ENCODE data around the gene NEK11.

NEK11 gene

GRCh38 chr3:131231710-131232389 lies 205.2 kb downstream of the NEK11 start:
- DNase-seq, result no peak

- no peak for DNase-seq
These were observed 206.1 kb downstream of the NEK11 start for GRCh38 chr3:131232711-131233267.

GRCh38 chr3:131233900-131234668 lies 207.4 kb downstream of the NEK11 start:
- no peak for DNase-seq

- peak in 1 of 2 experiments; percentile 13 for DNase-seq
These were observed 209.7 kb downstream of the NEK11 start for GRCh38 chr3:131236421-131236820.

- no peak for DNase-seq
These were observed 211.8 kb downstream of the NEK11 start for GRCh38 chr3:131238496-131238895.

DNA sequence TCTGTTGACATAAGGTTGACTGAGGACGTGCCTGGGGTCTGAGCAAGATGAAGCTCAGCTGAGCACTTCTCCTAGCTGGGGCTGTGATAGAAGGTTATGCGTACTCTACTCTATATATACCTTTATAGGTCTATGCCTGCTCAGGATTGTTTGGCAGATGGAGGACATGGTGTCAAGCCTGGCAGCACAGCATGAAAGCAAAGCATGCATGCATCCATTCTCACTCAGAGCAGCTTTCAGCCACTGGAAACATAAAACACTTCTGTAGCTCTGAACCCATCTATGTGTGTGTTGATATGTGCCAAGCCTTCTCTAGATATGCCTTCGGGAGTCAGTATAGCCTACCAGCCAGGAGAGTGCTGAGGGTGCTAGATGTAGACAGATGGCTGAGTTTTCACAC lies 212.6 kb downstream of the NEK11 start:
- no peak for DNase-seq

- no peak for DNase-seq
These were observed 215.5 kb downstream of the NEK11 start for GRCh38 chr3:131242201-131242600.

DNA sequence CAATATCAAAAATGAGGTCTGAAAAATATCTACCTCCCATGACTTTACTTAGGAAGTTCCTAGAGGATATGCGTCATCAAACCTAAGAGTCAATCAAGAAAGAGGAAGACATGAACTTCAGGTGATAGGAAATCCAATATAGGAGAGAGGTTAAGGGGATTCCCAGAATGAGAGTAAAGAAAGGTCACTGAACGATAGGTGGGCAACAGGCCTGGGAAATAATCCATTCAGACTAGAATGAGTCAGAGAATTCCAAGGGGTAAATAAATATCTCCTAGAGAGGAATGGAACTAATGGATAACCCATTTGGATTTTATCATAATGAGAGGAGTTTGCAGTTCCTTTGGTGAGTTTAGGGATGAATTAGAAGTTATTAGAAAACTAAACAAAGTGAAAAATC lies 223.8 kb downstream of the NEK11 start:
- DNase-seq, result no peak

GRCh38 chr3:131260525-131260924 lies 233.8 kb downstream of the NEK11 start:
- DNase-seq, result no peak

DNA sequence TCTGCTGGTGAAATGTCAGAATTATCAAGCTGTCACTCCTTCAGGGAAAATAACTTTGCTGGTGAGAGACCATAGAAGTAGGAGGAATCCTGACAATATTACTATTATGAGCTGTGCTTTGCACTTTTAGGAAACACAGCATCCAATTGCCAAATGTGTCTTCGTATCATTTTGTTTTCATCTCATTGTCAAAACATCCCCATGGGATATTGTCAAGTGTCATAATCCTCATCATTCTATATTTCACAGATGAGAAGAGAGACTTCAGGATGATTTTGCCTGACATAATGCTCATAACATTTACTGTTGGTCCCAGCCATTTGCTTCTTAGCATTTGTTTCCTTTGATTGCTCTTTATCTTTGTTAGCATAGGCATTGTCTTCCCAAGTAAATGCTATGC lies 234.4 kb downstream of the NEK11 start:
- no peak for DNase-seq

GRCh38 chr3:131275556-131275955 lies 248.9 kb downstream of the NEK11 start:
- no peak for DNase-seq

DNA sequence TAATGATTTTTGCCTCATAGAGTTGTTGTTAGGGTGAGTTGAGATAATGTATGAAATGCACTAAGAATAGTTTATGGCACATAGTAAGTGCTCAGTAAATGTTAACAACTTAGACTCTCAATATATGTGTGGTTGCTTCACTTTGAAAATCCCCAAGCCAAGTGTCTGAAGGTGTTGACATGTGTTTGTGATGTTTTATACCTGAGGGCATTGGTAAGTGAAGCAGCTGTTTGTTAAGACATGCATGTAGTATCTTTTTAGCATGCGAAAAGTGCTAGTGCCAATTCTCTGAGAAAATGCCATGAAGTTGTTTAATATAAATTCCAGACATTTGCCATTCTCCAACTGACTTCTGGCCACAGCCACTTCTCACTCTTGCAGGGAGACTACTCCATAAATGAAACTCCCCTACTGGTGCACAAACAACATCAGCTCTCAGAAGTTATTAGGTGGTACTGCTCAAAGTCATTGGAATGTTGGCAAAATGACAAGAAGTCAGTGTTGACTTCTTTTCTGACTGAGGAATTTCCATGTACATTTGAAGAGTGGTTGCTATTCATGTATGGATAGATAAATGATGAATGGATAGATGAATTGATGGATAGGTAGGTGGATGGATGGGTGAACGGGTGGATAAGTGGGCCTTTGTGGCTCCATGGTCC lies 251.3 kb downstream of the NEK11 start:
- DNase-seq, result no peak

DNA sequence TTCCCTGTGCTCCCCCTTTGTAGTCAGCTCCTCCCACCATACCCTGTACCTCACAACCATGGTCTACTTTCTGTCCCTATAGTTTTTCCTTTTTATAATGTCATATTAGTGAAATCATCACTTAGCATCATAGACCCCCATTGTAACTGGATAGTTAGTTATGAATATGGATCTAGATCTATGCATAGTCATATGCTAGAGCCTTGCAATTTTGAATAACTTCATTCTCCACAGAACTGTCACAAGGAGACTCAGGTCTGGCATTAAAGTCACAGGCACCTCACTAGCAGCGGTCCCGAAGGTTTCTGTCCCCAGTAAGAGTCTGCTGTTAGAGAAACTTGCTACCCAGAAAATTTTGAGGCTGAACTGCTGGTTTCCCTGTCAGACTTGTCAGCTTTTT lies 252.9 kb downstream of the NEK11 start:
- DNase-seq, result no peak

DNA sequence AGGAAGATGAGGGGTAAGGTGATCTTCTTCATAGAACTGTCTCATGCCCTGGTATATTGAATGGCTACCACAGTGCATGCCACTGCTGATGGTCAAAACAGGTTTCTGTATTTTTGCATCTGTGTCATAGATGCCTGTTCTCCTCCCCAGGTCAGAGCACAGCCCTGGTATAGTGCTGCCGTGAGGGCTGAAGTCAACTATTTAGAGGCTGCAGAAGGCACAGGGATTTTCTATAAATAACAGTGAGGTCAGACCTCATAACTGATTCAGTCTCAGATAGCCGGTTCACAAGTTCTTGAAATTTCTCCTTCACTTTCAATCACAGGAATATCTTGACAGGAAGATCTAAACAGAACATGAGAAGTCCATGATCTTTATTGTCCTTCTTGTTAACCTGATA lies 255.7 kb downstream of the NEK11 start:
- no peak for DNase-seq

DNA sequence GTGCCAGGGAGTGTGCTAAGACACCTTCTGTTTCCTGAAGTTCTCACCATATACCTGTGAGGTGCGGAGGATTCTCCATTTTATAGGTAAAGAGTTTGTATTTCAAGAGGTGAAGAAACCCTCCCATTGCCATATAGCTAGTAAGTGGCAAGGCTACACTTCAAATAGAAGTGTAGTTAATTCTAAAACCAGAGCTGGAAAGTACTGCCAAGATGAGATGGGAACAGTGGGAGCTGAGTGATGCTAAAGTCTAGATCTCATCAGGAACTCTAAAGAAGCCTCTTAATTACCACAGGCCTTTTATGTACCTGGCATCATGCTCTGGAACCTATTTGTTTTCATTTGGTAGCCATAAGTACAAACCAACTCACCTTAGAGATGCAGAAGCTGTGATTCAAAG lies 256.3 kb downstream of the NEK11 start:
- no peak for DNase-seq

DNA sequence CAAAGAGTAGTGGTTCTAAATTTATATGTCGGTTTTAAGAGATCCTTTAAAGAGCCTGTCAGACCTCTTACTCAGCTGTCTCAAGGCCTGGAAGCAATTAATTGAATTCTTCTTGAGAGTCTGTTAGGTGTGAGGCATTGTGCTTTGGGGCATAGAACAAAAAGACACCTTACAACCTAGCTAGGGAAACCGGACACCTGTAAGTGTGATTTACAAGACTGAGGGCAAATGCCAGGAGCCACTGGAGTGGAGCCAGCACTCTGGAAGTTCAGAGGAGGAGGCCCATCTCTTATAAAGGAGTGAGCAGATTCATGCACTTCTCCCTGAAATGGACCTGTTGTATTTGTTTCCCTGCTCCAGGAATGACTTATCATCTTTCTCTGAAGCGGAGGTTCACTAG lies 257.2 kb downstream of the NEK11 start:
- no peak for DNase-seq

- DNase-seq, result no peak
These were observed 257.6 kb downstream of the NEK11 start for GRCh38 chr3:131284302-131284701.

GRCh38 chr3:131285456-131285855 lies 258.8 kb downstream of the NEK11 start:
- DNase-seq, result no peak

DNA sequence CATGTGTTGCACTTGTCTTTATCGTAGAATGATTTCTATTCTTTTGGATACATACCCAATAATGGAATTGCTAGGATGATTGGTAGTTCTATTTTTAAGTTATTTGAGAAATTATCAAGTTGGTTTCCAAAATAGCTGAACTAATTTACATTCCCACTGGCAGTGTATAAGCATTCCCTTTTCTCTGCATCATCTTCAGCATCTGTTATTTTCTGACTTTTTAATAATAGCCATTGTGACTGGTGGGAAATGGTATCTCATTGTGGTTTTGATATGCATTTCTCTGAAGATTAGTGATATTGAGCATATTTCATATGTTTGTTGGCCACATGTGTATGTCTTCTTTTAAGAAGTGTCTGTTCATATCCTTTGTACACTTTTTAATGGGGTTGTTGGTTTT lies 273.2 kb downstream of the NEK11 start:
- no peak for DNase-seq

GRCh38 chr3:131303848-131304247 lies 277.2 kb downstream of the NEK11 start:
- no peak for DNase-seq

GRCh38 chr3:131304890-131305289 lies 278.2 kb downstream of the NEK11 start:
- no peak for DNase-seq

DNA sequence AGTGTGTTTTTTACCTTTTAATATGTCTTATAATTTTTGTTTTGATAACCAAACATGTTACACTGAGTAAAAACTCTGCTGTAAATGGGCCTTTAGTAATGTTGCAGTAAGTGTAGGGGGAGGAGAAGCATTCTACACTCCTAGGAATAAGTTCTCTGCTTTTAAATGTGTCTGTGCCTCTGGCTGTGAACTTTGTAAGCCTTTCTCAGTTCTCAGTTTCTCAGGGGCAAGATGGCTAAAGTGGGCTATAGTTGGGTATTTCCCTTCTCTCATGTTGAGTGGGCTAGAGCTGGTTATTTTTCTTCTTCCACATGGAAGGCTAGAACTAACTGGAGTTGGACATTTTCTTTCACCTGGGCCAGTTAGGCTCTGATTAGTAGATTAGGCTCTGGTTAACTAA lies 279.6 kb downstream of the NEK11 start:
- DNase-seq, result no peak

- DNase-seq, result no peak
These were observed 287.6 kb downstream of the NEK11 start for GRCh38 chr3:131314318-131314717.

DNA sequence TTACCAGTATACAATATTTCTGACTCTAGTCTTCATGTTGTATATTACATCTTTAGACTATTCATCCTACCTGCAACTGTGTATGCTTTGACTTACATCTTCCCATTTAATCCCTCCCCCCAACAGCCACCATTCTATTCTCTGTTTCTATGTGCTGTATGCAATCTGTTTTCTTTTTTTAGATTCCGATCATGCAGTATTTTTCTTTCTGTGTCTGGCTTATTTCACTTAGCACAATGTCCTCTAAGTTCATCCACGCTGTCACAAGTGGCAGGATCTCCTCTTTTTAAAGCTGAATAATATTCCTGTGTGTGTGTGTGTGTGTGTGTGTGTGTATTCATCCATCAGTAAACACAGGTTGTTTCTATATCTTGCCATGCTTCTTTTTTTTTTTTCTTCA lies 288.5 kb downstream of the NEK11 start:
- DNase-seq, result no peak
